HepG2 (cell line): ENCODE results near the gene FKBP8.

Source experiments
- ATF3 ChIP-seq: sonication (generic); formaldehyde crosslinking; IDR thresholded peaks from 2 replicates; pipeline ENCODE4 v1.4.0; 2020; ENCODE audit warnings: missing genetic modification reagents
- PCBP1 ChIP-seq: fragments of 200-400 bp; formaldehyde crosslinking; IDR thresholded peaks from 2 replicates; pipeline ENCODE4 v1.6.1; 2017; ENCODE audit warnings: mild to moderate bottlenecking, low read depth, low read length, borderline replicate concordance
- SATB2 ChIP-seq: sonication (generic); formaldehyde crosslinking; IDR thresholded peaks from 2 replicates; pipeline ENCODE4 v1.5.0; 2020; ENCODE audit warnings: missing genetic modification reagents
- ZNF282 ChIP-seq: fragments of 450-650 bp; IDR thresholded peaks from 2 replicates; pipeline ENCODE4 v1.6.1; 2018; ENCODE audit not compliant: partially characterized antibody
- ZNF33A ChIP-seq: sonication (generic); formaldehyde crosslinking; IDR thresholded peaks from 2 replicates; pipeline ENCODE4 v1.5.1; 2020; ENCODE audit warnings: missing genetic modification reagents, mild to moderate bottlenecking, moderate library complexity, borderline replicate concordance
- TF ChIP-seq, protein P1 (sequence below): sonication (generic); formaldehyde crosslinking; IDR thresholded peaks from 2 replicates; pipeline ENCODE4 v1.4.0; 2020; ENCODE audit warnings: missing genetic modification reagents, mild to moderate bottlenecking, borderline replicate concordance

DNA sequence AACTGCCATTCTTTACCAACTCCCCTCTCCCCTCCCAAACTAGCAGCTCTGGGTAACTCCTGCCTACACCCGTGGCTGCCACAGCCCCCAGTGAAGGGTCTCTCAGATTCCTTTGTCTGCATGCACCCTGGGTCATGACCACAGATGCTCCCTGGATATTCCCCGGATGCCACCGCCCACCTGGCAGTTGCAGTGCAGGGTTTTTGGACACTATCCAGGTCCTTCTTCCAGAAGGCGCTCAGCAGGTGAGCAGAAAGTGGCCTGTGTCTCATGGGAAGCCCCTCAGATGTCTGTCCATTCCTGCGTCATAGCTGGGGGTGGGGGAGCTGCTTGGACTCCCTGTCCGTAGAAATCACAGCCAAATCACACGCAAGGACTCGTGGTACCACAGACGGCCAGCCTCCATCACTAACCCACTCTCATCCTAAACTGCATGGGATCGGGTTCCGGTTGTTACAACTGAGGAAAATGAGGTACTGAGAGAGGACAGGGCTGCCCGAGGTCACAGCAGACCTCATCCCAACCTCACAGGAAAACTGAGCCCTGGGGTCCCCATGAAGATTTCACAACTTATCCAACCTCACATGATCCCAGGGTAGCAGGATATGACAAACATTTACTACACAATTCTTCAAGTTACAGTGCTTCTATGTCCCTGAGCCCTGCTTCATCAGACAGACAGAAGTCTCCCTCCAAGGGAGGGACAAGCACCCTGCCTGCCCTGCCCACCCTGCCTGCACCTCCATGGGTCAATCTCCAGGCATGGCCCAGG lies 60.1 kb downstream of the FKBP8 start:
- TF ChIP-seq PCBP1 (no peak), ZNF282 (no peak), SATB2 (CRISPR knock-in tag) (no peak), ATF3 (CRISPR knock-in tag) (no peak), ZNF33A (no peak)
- TF ChIP-seq, protein P1, sequence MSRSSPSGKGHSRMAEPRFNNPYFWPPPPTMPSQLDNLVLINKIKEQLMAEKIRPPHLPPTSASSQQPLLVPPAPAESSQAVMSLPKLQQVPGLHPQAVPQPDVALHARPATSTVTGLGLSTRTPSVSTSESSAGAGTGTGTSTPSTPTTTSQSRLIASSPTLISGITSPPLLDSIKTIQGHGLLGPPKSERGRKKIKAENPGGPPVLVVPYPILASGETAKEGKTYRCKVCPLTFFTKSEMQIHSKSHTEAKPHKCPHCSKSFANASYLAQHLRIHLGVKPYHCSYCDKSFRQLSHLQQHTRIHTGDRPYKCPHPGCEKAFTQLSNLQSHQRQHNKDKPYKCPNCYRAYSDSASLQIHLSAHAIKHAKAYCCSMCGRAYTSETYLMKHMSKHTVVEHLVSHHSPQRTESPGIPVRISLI (CRISPR knock-in tag), result no peak
